B cell (primary cell): ENCODE measurements around the gene CRYAA. TPM values are rescaled to one million over a fixed set of nuclear protein-coding genes. Genes with fewer than 3 reads are reported as not detected.

Source experiments
- ATAC-seq: fragments of 200-7000 bp; cut with Tn5 transposase; one replicate; pipeline ENCODE4 v1.10.0; 2021; ENCODE audit warnings: low read depth, mild to moderate bottlenecking, moderate number of reproducible peaks, moderate library complexity
- CTCF ChIA-PET: fragments of 350-600 bp; sonication (Branson Sonifier 250); formaldehyde crosslinking; loops from one replicate; lab custom pipeline; 2021; ENCODE audit warnings: antibody characterized with exemption, inconsistent platforms; lab: Charles Lee
- POLR2A ChIA-PET: fragments of 350-600 bp; sonication (Branson Sonifier 250); formaldehyde crosslinking; loops from one replicate; lab custom pipeline; 2021; ENCODE audit warnings: antibody characterized with exemption; lab: Charles Lee
- DNase-seq: peaks from one replicate; pipeline ENCODE4 v3.0.0; 2013
- H2AFZ ChIP-seq: 2 replicates; pipeline ENCODE4 v1.6.1; 2012; ENCODE audit warnings: mild to moderate bottlenecking, low read depth, low read length; ENCODE audit not compliant: insufficient read depth, poor library complexity, severe bottlenecking
- H3K27ac ChIP-seq, 2 donors: 1 replicate in 1 of 2; 2 replicates in 1 of 2; pipeline ENCODE4 v1.5.1; 2012 to 2013; ENCODE audit warnings: low read length in 2 of 2, mild to moderate bottlenecking in 2 of 2, moderate library complexity in 1 of 2
- H3K27me3 ChIP-seq, 4 experiments: fragments of 200-600 bp in 1 of 4; sonication (generic) in 1 of 4; replicated peaks in 1 of 4; 1 replicate in 2 of 4; 2 replicates in 2 of 4; pipeline versions ENCODE4 v1.6.1 to v1.7.0; 2013 to 2016; ENCODE audit warnings: low read length in 3 of 4, mild to moderate bottlenecking in 2 of 4, mixed read lengths in 1 of 4, moderate library complexity in 1 of 4; ENCODE audit not compliant: insufficient read depth in 4 of 4, control insufficient read depth in 3 of 4; ENCODE audit errors: control extremely low read depth in 1 of 4
- H3K36me3 ChIP-seq, 2 experiments: replicated peaks in 1 of 2; 1 replicate in 1 of 2; 2 replicates in 1 of 2; pipeline versions ENCODE4 v1.6.1 to v1.7.1; 2013; ENCODE audit warnings: low read length in 1 of 2; ENCODE audit not compliant: insufficient read depth in 2 of 2, control insufficient read depth in 1 of 2; ENCODE audit errors: control extremely low read depth in 1 of 2, extremely low read depth in 1 of 2
- H3K4me1 ChIP-seq, 2 donors: fragments of 200-600 bp in 1 of 2; sonication (generic) in 1 of 2; 1 replicate in 1 of 2; 2 replicates in 1 of 2; pipeline versions ENCODE4 v1.5.1 to v1.6.1; 2013 to 2017; ENCODE audit warnings: low read length in 2 of 2; ENCODE audit not compliant: control insufficient read depth in 2 of 2, insufficient read depth in 2 of 2
- H3K4me2 ChIP-seq: replicated peaks from 2 replicates; pipeline ENCODE3; 2012; ENCODE audit warnings: mild to moderate bottlenecking, low read depth, low read length; ENCODE audit not compliant: poor library complexity, severe bottlenecking
- H3K4me3 ChIP-seq, 5 experiments: fragments of 200-600 bp in 1 of 5; sonication (generic) in 1 of 5; 1 replicate in 3 of 5; 2 replicates in 2 of 5; pipeline versions ENCODE4 v1.5.1 to v1.7.0; 2011 to 2016; ENCODE audit warnings: low read length in 4 of 5, mild to moderate bottlenecking in 4 of 5, low read depth in 2 of 5, control low read depth in 1 of 5, moderate library complexity in 1 of 5; ENCODE audit not compliant: insufficient read depth in 1 of 5; ENCODE audit errors: control extremely low read depth in 1 of 5, extremely low read depth in 1 of 5
- H3K79me2 ChIP-seq: fragments of 200-600 bp; sonication (generic); one replicate; pipeline ENCODE4 v1.6.0; 2016; ENCODE audit warnings: low read length; ENCODE audit not compliant: control insufficient read depth, insufficient read depth
- H3K9ac ChIP-seq: fragments of 200-600 bp; sonication (generic); 2 replicates; pipeline ENCODE4 v1.6.1; 2017; ENCODE audit warnings: mild to moderate bottlenecking, low read length, moderate library complexity
- H3K9me3 ChIP-seq, 3 donors: one replicate each; pipeline versions ENCODE4 v1.6.1 to v1.7.1; 2013; ENCODE audit warnings: low read length in 2 of 3; ENCODE audit not compliant: control insufficient read depth in 2 of 3, insufficient read depth in 1 of 3; ENCODE audit errors: control extremely low read depth in 1 of 3
- H4K20me1 ChIP-seq: 2 replicates; pipeline ENCODE4 v1.6.0; 2012; ENCODE audit warnings: mild to moderate bottlenecking, low read length; ENCODE audit not compliant: insufficient read depth, control insufficient read depth, poor library complexity, severe bottlenecking
- H3K27ac Mint-ChIP-seq: one replicate; pipeline ENCODE4 v1.8.0; 2021; ENCODE audit warnings: mixed read lengths
- H3K27me3 Mint-ChIP-seq: one replicate; pipeline ENCODE4 v1.8.0; 2021; ENCODE audit warnings: mixed read lengths
- H3K4me1 Mint-ChIP-seq: one replicate; pipeline ENCODE4 v1.8.0; 2021; ENCODE audit warnings: mixed read lengths
- H3K4me3 Mint-ChIP-seq: one replicate; pipeline ENCODE4 v1.8.0; 2021; ENCODE audit warnings: mixed read lengths
- H3K9me3 Mint-ChIP-seq: one replicate; pipeline ENCODE4 v1.8.0; 2022; ENCODE audit warnings: mixed read lengths; ENCODE audit not compliant: insufficient read depth
- EZH2 ChIP-seq: IDR thresholded peaks from 2 replicates; pipeline ENCODE4 v1.6.1; 2012; ENCODE audit warnings: borderline replicate concordance, low read depth, mild to moderate bottlenecking, moderate library complexity, low read length; ENCODE audit not compliant: insufficient read depth, poor library complexity, severe bottlenecking
- whole genome bisulfite sequencing: methylation state at CpG from one replicate; pipeline ENCODE4 v1.1.5; 2013; ENCODE audit warnings: missing lambda C conversion rate; ENCODE audit not compliant: insufficient coverage; 5-methylcytosine and 5-hydroxymethylcytosine counted together
- intact Hi-C: fragments of 100-400 bp; cut with micrococcal nuclease; formaldehyde crosslinking; loops from one replicate; pipeline ENCODE4 v1.10.0; 2022
- polyA plus RNA-seq: library from polyadenylated mRNA; depleted of rRNA; stranded (reverse); fragments of >200 nt; gene quantifications from 2 replicates; pipeline ENCODE4 v1.2.3, GENCODE V29; 2012
- total RNA-seq, 2 donors: library from RNA; stranded (reverse); fragments of 120-200 nt in 1 of 2; gene quantifications; 1 replicate in 1 of 2; 2 replicates in 1 of 2; pipeline versions ENCODE4 v1.2.3 to v1.2.4, GENCODE V29; 2013 to 2022

CRYAA gene
- total and polyA plus RNA-seq, 2 donors (not counting 1 experiment from before 2014, with no cell fraction given) = not detected

DNA sequence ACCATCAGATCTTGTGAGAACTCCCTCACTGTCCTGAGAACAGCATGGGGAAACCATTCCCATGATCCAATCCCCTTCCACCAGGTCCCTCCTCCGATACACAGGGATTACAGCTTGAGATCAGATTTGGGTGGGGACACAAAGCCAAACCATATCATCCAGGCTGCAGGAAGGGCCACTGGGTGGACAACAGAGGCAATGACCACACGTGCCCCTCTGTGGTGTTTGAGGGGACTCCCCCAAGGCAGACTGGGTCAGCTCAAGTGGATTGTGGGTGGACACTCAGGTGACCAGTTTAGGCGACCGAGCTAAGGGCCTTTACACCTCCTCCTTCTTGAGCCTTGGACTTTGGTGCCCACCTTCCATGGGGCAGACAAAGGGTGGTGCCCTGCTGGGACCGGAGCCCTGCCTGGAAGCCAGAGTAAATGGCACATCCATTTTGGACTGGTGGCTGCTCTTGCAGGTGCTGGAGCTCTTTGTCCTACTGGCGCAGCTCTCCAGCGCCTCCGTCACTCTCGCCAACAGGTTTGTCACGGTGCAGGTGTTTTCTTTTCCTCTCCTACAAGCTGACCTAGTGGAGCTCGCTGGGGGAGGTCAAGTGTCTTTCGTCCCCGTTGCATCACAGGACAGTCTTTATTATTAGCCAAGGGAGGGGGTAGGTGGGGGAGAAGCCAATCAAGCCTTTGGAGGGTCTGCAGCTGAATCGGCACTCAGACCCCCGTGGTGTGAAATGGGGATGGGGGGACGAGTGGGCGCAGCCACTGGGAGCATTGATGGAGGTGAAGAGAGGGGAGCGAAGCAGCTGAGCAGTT lies 37.6 kb downstream of the CRYAA start:
- H3K9me3 Mint-ChIP-seq = peaks cover 3% of the 10 kb centered on the region
- H2AFZ ChIP-seq = no peak overlapping the region
- ATAC-seq = no peak
- H3K4me2 ChIP-seq = no peak overlapping the region
- intact Hi-C loops = no loop called here
- TF ChIP-seq EZH2 = no peak
- H3K27ac Mint-ChIP-seq = no peak overlapping the region
- DNase-seq = no peak
- no peaks in the 10 kb centered on the region for H3K4me1 Mint-ChIP-seq
- H3K27me3 ChIP-seq = peaks cover 0 to 15% (median 5%) of the 10 kb centered on the region in 4 experiments
- H3K9me3 ChIP-seq = peaks cover 0 to 18% (median 8%) of the 10 kb centered on the region in 3 donors
- CTCF ChIA-PET = no interaction called here
- H3K27me3 Mint-ChIP-seq = peaks cover 34% of the 10 kb centered on the region
- no peaks in the 10 kb centered on the region for H3K79me2 ChIP-seq
- WGBS = 86% methylated on average over 17 of the region's 18 CpGs
- no peaks in the 10 kb centered on the region for H4K20me1 ChIP-seq
- H3K4me1 ChIP-seq = no peaks in the 10 kb centered on the region
- no peak overlapping the region for H3K4me3 ChIP-seq
- no peaks in the 10 kb centered on the region for H3K36me3 ChIP-seq
- no peak overlapping the region for H3K27ac ChIP-seq
- H3K4me3 Mint-ChIP-seq = no peak overlapping the region
- no peak overlapping the region for H3K9ac ChIP-seq
- POLR2A ChIA-PET = no interaction called here

DNA sequence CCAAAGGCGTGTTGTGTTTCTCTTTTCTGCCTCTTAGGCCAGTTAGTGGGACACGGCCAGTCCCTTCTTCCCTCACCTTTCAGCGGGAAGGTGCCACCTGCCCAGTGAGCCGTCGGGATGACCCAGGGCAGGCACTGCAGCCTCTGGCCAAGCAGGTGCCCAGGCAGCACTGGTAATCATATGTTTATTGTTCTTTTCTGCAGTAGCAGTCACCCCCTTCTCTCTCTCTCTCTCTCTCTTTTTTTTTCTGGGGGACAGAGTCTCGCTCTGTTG lies 38.2 kb downstream of the CRYAA start:
- no peak overlapping the region for H3K4me3 ChIP-seq
- Mint-ChIP-seq H3K9me3 (peaks cover under 1% of the 10 kb centered on the region), H3K27ac (no peak overlapping the region), H3K4me3 (no peak overlapping the region), H3K27me3 (peaks cover 34% of the 10 kb centered on the region), H3K4me1 (no peaks in the 10 kb centered on the region)
- H3K4me2 ChIP-seq = no peak overlapping the region
- ChIA-PET POLR2A (no interaction called here), CTCF (no interaction called here)
- no peaks in the 10 kb centered on the region for H3K36me3 ChIP-seq
- H4K20me1 ChIP-seq = no peaks in the 10 kb centered on the region
- H3K27ac ChIP-seq = no peak overlapping the region
- 79% methylated on average over 4 of the region's 6 CpGs for WGBS
- H2AFZ ChIP-seq = no peak overlapping the region
- no peak for TF ChIP-seq EZH2
- no peaks in the 10 kb centered on the region for H3K79me2 ChIP-seq
- ATAC-seq (no peak), DNase-seq (no peak)
- no peaks in the 10 kb centered on the region for H3K4me1 ChIP-seq
- peaks cover 0 to 15% (median 5%) of the 10 kb centered on the region in 4 experiments for H3K27me3 ChIP-seq
- peaks cover 0 to 17% (median 3%) of the 10 kb centered on the region in 3 donors for H3K9me3 ChIP-seq
- no peak overlapping the region for H3K9ac ChIP-seq
- intact Hi-C loops = no loop called here
